Esophagus muscularis mucosa (tissue), 4 donors: ENCODE data around the gene SPINT2. TPM values are rescaled to one million over a fixed set of nuclear protein-coding genes. Genes with fewer than 3 reads are reported as not detected.
A peak's percentile ranks its signal among the peaks of the same experiment; 100 is the strongest.

Experiments used
- DNase-seq: peaks from one replicate; pipeline ENCODE4 v3.0.0-alpha.2; 2017; ENCODE audit errors: extremely low spot score
- H3K27ac ChIP-seq, 4 donors: fragments of 200-600 bp; sonication (generic); replicated peaks in 1 of 4; 1 replicate in 3 of 4; 2 replicates in 1 of 4; pipeline ENCODE4 v1.5.1; 2016 to 2019; ENCODE audit warnings: mild to moderate bottlenecking in 1 of 4
- H3K27me3 ChIP-seq, 4 donors: fragments of 200-600 bp; sonication (generic); one replicate each; pipeline versions ENCODE4 v1.5.1 to v1.6.0; 2016 to 2019
- H3K36me3 ChIP-seq, 4 donors: fragments of 200-600 bp; sonication (generic); one replicate each; pipeline ENCODE4 v1.5.1; 2016 to 2019
- H3K4me1 ChIP-seq, 4 donors: fragments of 200-600 bp; sonication (generic); one replicate each; pipeline ENCODE4 v1.5.1; 2016 to 2019
- H3K4me3 ChIP-seq, 4 donors: fragments of 200-600 bp; sonication (generic); 1 replicate in 2 of 4; 2 replicates in 2 of 4; pipeline ENCODE4 v1.5.1; 2016 to 2019; ENCODE audit warnings: mild to moderate bottlenecking in 4 of 4, moderate library complexity in 1 of 4
- H3K9me3 ChIP-seq, 4 donors: fragments of 200-600 bp; sonication (generic); 1 replicate in 3 of 4; 2 replicates in 1 of 4; pipeline ENCODE4 v1.5.1; 2016 to 2019
- CTCF ChIP-seq, 3 experiments: fragments of 200-600 bp in 2 of 3; fragments of 450-650 bp in 1 of 3; sonication (generic) in 2 of 3; IDR thresholded peaks; one replicate each; pipeline ENCODE4 v1.5.1; 2017 to 2019; ENCODE audit warnings: antibody characterized with exemption in 3 of 3, mild to moderate bottlenecking in 2 of 3, moderate library complexity in 1 of 3
- EP300 ChIP-seq: sonication (generic); formaldehyde crosslinking; IDR thresholded peaks from one replicate; pipeline ENCODE4 v1.6.1; 2017; ENCODE audit warnings: antibody characterized with exemption
- POLR2A ChIP-seq: fragments of 450-650 bp; IDR thresholded peaks from one replicate; pipeline ENCODE4 v1.6.1; 2017; ENCODE audit warnings: antibody characterized with exemption, moderate library complexity, mild to moderate bottlenecking, low read depth
- POLR2AphosphoS5 ChIP-seq, 2 donors: sonication (generic); formaldehyde crosslinking; IDR thresholded peaks; one replicate each; pipeline ENCODE4 v1.6.1; 2017; ENCODE audit warnings: antibody characterized with exemption in 2 of 2
- WGBS: methylation state at CpG from one replicate; pipeline ENCODE4 v1.1.5; 2018; 5-methylcytosine and 5-hydroxymethylcytosine counted together
- intact Hi-C: fragments of 100-400 bp; cut with DNase I; formaldehyde crosslinking; loops from one replicate; pipeline ENCODE4 v1.15.1; 2023
- total RNA-seq, 4 donors: library from RNA; depleted of rRNA; stranded (reverse); fragments of >200 nt; gene quantifications; one replicate each; pipeline versions ENCODE4 v1.1.0 to v1.2.1, GENCODE V29; 2016

The SPINT2 gene
- total RNA-seq, result 10 to 100 TPM in 3 of 4 donors, 1 to 10 TPM in 1; 5.0 to 13.4 (median 11.4) TPM

GRCh38 chr19:38264486-38265212 is at the start of gene SPINT2:
Gene SPINT2, plus strand, starts transcription at chr19:38264573. Its CDS starts 320 bp downstream, at chr19:38264893.
- no peaks in the 10 kb centered on the region for H3K9me3 ChIP-seq
- H3K27me3 ChIP-seq, result peaks cover 0 to 26% (median 13%) of the 10 kb centered on the region in 4 donors
- peak within 1 kb of the TSS; percentile 54 to 65 (median 56) for H3K4me3 ChIP-seq
- peak within 1 kb of the TSS in 3 of 4 donors; percentile 26 to 60 (median 53) for H3K27ac ChIP-seq
- TF ChIP-seq POLR2AphosphoS5 (IDR thresholded peaks at IDR 0.05) (no peak), POLR2A (no peak), EP300 (no peak), CTCF (IDR thresholded peaks at IDR 0.05) (no peak)
- no peak for DNase-seq
- H3K4me1 ChIP-seq, result peaks cover 13 to 16% (median 14%) of the 10 kb centered on the region in 4 donors
- WGBS, result 22% methylated on average over 32 of the region's 78 CpGs
- intact Hi-C loops, result no loop called here
- H3K36me3 ChIP-seq, result no peaks in the 10 kb centered on the region

GRCh38 chr19:38216785-38217641 is 47.4 kb upstream of the SPINT2 start:
- intact Hi-C loops, result no loop called here
- Histone ChIP-seq H3K4me3 (no peak overlapping the region), H3K9me3 (no peaks in the 10 kb centered on the region), H3K36me3 (no peaks in the 10 kb centered on the region), H3K27ac (no peak overlapping the region), H3K27me3 (peaks cover 0 to 96% (median 8%) of the 10 kb centered on the region in 4 donors), H3K4me1 (peaks cover 0 to 4% (median under 1%) of the 10 kb centered on the region in 4 donors)
- DNase-seq, result no peak
- TF ChIP-seq POLR2A, result no peak
- TF ChIP-seq EP300, result no peak
- no peak for TF ChIP-seq CTCF (IDR thresholded peaks at IDR 0.05)
- TF ChIP-seq POLR2AphosphoS5 (IDR thresholded peaks at IDR 0.05), result no peak
- 47% methylated on average over 13 of the region's 26 CpGs for WGBS

GRCh38 chr19:38218204-38218603 is 46.2 kb upstream of the SPINT2 start:
- intact Hi-C loops, result no loop called here
- no peak overlapping the region for H3K4me3 ChIP-seq
- H3K36me3 ChIP-seq, result no peaks in the 10 kb centered on the region
- WGBS, result 97% methylated on average over 3 of the region's 3 CpGs
- no peak for TF ChIP-seq POLR2A
- no peak for TF ChIP-seq POLR2AphosphoS5 (IDR thresholded peaks at IDR 0.05)
- no peak for TF ChIP-seq EP300
- no peaks in the 10 kb centered on the region for H3K9me3 ChIP-seq
- no peak for DNase-seq
- peaks cover 0 to 4% (median 0%) of the 10 kb centered on the region in 4 donors for H3K4me1 ChIP-seq
- no peak overlapping the region for H3K27ac ChIP-seq
- peaks cover 0 to 96% (median 12%) of the 10 kb centered on the region in 4 donors for H3K27me3 ChIP-seq

GRCh38 chr19:38219221-38219620 is 45.2 kb upstream of the SPINT2 start:
- Histone ChIP-seq H3K27ac (no peak overlapping the region), H3K9me3 (no peaks in the 10 kb centered on the region), H3K27me3 (peaks cover 0 to 96% (median 21%) of the 10 kb centered on the region in 4 donors), H3K36me3 (no peaks in the 10 kb centered on the region), H3K4me1 (peaks cover 6 to 8% (median 8%) of the 10 kb centered on the region in 4 donors), H3K4me3 (no peak overlapping the region)
- TF ChIP-seq EP300, result no peak
- TF ChIP-seq POLR2AphosphoS5 (IDR thresholded peaks at IDR 0.05), result no peak
- no peak for TF ChIP-seq POLR2A
- TF ChIP-seq CTCF (IDR thresholded peaks at IDR 0.05), result no peak
- WGBS, result 94% methylated on average over 9 of the region's 10 CpGs
- no peak for DNase-seq
- intact Hi-C loops, result no loop called here

GRCh38 chr19:38221421-38221820 is 43.0 kb upstream of the SPINT2 start:
- 94% methylated on average over 6 of the region's 6 CpGs for WGBS
- H3K4me3 ChIP-seq, result no peak overlapping the region
- DNase-seq, result no peak
- no peaks in the 10 kb centered on the region for H3K36me3 ChIP-seq
- peaks cover 0 to 96% (median 42%) of the 10 kb centered on the region in 4 donors for H3K27me3 ChIP-seq
- H3K27ac ChIP-seq, result no peak overlapping the region
- TF ChIP-seq POLR2AphosphoS5 (IDR thresholded peaks at IDR 0.05), result no peak
- TF ChIP-seq POLR2A, result no peak
- TF ChIP-seq CTCF (IDR thresholded peaks at IDR 0.05), result no peak
- no peak for TF ChIP-seq EP300
- peaks cover 9 to 11% (median 11%) of the 10 kb centered on the region in 4 donors for H3K4me1 ChIP-seq
- H3K9me3 ChIP-seq, result no peaks in the 10 kb centered on the region
- intact Hi-C loops, result no loop called here
